Thyroid gland (tissue), 4 donors: ENCODE data around the gene AMIGO1. TPM values are rescaled to one million over a fixed set of nuclear protein-coding genes. Genes with fewer than 3 reads are reported as not detected.

Experiments used
- DNase-seq, 2 donors: peaks; one replicate each; pipeline ENCODE4 v3.0.0-alpha.2; 2019
- H3K27ac ChIP-seq, 3 donors: fragments of 200-600 bp; sonication (generic); 1 replicate in 2 of 3; 2 replicates in 1 of 3; pipeline ENCODE4 v1.5.1; 2016 to 2019; ENCODE audit warnings: mild to moderate bottlenecking in 1 of 3, moderate library complexity in 1 of 3
- H3K27me3 ChIP-seq: fragments of 200-600 bp; sonication (generic); one replicate; pipeline ENCODE4 v1.5.1; 2019
- H3K36me3 ChIP-seq, 2 donors: fragments of 200-600 bp; sonication (generic); one replicate each; pipeline ENCODE4 v1.5.1; 2016 to 2019
- H3K4me1 ChIP-seq, 2 donors: fragments of 200-600 bp; sonication (generic); one replicate each; pipeline ENCODE4 v1.5.1; 2017 to 2019
- H3K4me3 ChIP-seq, 3 donors: fragments of 200-600 bp; sonication (generic); replicated peaks in 1 of 3; 1 replicate in 2 of 3; 2 replicates in 1 of 3; pipeline ENCODE4 v1.5.1; 2016; ENCODE audit warnings: mild to moderate bottlenecking in 1 of 3
- H3K9me3 ChIP-seq: fragments of 200-600 bp; sonication (generic); one replicate; pipeline ENCODE4 v1.5.1; 2017
- POLR2A ChIP-seq, 2 donors: fragments of 450-650 bp; IDR thresholded peaks; one replicate each; pipeline ENCODE4 v1.6.1; 2017; ENCODE audit warnings: antibody characterized with exemption in 2 of 2, mild to moderate bottlenecking in 2 of 2, moderate library complexity in 1 of 2
- WGBS, 2 donors: methylation state at CpG; one replicate each; pipeline ENCODE4 v1.1.5; 2017; 5-methylcytosine and 5-hydroxymethylcytosine counted together
- intact Hi-C: fragments of 100-400 bp; cut with DNase I; formaldehyde crosslinking; loops from one replicate; pipeline ENCODE4 v1.15.1; 2023
- total RNA-seq, 4 donors: library from RNA; depleted of rRNA; stranded (reverse); fragments of >200 nt; gene quantifications; one replicate each; pipeline ENCODE4 v1.2.3, GENCODE V29; 2016
- TF ChIP-seq, protein P1 (sequence below), 6 experiments: fragments of 200-600 bp in 3 of 6; fragments of 450-650 bp in 3 of 6; sonication (generic) in 3 of 6; IDR thresholded peaks; one replicate each; pipeline ENCODE4 v1.5.1; 2016 to 2019; ENCODE audit warnings: antibody characterized with exemption in 6 of 6, mild to moderate bottlenecking in 2 of 6, inconsistent platforms in 1 of 6, moderate library complexity in 1 of 6

AMIGO1 gene
- total RNA-seq, 4 donors from 2014 or later = 13.5 to 14.0 (median 13.8) TPM

DNA sequence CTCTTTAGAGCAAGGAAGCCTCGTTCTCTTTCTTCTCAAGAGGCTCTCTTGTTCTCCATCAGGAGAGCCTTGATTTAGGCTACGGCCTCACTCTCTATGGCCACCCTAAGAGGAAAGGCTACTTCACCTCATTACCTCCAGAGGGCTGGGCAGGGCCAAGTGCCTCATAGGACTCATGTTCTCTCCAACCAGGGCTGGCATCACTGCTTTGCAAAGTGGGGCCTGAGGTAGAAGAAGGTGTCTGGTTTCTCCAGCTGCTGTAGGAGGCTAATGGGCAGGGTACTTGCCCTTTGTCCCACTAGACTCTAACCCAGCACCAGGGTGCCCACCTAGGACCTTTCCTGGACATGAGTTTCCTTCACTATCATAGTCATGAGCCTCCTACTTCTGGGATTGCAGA lies 27.9 kb downstream of the AMIGO1 start:
- no peak for TF ChIP-seq POLR2A (IDR thresholded peaks at IDR 0.05)
- TF ChIP-seq, protein P1, sequence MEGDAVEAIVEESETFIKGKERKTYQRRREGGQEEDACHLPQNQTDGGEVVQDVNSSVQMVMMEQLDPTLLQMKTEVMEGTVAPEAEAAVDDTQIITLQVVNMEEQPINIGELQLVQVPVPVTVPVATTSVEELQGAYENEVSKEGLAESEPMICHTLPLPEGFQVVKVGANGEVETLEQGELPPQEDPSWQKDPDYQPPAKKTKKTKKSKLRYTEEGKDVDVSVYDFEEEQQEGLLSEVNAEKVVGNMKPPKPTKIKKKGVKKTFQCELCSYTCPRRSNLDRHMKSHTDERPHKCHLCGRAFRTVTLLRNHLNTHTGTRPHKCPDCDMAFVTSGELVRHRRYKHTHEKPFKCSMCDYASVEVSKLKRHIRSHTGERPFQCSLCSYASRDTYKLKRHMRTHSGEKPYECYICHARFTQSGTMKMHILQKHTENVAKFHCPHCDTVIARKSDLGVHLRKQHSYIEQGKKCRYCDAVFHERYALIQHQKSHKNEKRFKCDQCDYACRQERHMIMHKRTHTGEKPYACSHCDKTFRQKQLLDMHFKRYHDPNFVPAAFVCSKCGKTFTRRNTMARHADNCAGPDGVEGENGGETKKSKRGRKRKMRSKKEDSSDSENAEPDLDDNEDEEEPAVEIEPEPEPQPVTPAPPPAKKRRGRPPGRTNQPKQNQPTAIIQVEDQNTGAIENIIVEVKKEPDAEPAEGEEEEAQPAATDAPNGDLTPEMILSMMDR (IDR thresholded peaks at IDR 0.05) = no peak
- intact Hi-C loops = loop anchor here (10.0 kb wide), 1 partner anchor 227 kb away; no protein-coding TSS in a partner anchor
- no peak for DNase-seq
- Histone ChIP-seq H3K27ac (no peak overlapping the region), H3K9me3 (no peaks in the 10 kb centered on the region), H3K27me3 (no peaks in the 10 kb centered on the region), H3K4me1 (peaks cover 12 to 16% of the 10 kb centered on the region in 2 donors), H3K36me3 (no peaks in the 10 kb centered on the region), H3K4me3 (no peak overlapping the region)
- 73 to 82% methylated on average over 2 of the region's 2 CpGs for WGBS, 2 donors

DNA sequence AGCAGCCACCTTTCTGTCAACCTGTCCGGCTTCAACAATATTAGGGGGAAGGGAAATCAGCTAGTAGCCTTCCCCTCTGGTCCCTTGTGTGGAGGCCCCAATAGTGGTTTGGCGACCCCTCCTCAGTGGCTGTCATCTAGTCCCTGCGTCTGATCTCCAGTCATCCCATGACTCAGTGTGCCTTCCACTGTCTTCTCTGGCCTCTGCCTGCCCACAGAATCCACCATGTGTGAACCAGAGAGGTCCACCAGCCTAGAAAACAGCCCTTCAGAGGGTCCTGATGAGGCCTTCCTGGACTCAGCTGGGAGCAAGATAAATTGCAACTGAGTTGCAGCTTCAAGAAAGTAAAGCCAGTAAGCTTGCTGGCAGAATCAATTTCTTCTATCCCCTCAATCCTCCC lies 29.6 kb downstream of the AMIGO1 start:
- 80 to 82% methylated on average over 3 of the region's 3 CpGs for WGBS, 2 donors
- TF ChIP-seq, protein P1 (IDR thresholded peaks at IDR 0.05) = no peak
- TF ChIP-seq POLR2A (IDR thresholded peaks at IDR 0.05) = no peak

DNA sequence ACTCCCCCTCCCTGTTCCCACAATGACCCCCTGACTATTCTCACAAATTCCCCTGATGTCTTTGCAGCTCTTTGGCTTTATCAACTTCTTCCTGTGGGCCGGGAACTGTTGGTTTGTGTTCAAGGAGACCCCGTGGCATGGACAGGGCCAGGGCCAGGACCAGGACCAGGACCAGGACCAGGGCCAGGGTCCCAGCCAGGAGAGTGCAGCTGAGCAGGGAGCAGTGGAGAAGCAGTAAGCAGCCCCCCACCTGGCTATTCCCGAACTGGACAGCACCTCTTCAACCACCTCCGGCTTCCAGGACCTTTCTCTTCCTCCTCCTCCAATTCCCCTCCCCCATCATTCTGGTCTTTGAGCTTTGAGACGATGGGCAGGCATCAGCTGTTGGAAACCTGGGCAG lies 30.2 kb downstream of the AMIGO1 start:
- no peaks in the 10 kb centered on the region for H3K9me3 ChIP-seq
- TF ChIP-seq POLR2A (IDR thresholded peaks at IDR 0.05) = no peak
- TF ChIP-seq, protein P1 (IDR thresholded peaks at IDR 0.05) = no peak
- H3K4me3 ChIP-seq = no peak overlapping the region
- H3K36me3 ChIP-seq = no peaks in the 10 kb centered on the region
- 69 to 84% methylated on average over 5 of the region's 5 CpGs for WGBS, 2 donors
- intact Hi-C loops = no loop called here
- H3K27ac ChIP-seq = no peak overlapping the region
- H3K27me3 ChIP-seq = no peaks in the 10 kb centered on the region
- DNase-seq = no peak
- peaks cover 7% of the 10 kb centered on the region in 2 donors for H3K4me1 ChIP-seq

More for the DNA sequence above, 29.6 kb downstream of the AMIGO1 start:
- no peak overlapping the region for H3K4me3 ChIP-seq
- peaks cover 12% of the 10 kb centered on the region in 2 donors for H3K4me1 ChIP-seq
- intact Hi-C loops = loop anchor here (10.0 kb wide), 1 partner anchor 225 kb away; no protein-coding TSS in a partner anchor
- no peaks in the 10 kb centered on the region for H3K27me3 ChIP-seq
- DNase-seq = no peak
- no peaks in the 10 kb centered on the region for H3K36me3 ChIP-seq
- H3K27ac ChIP-seq = no peak overlapping the region
- no peaks in the 10 kb centered on the region for H3K9me3 ChIP-seq

DNA sequence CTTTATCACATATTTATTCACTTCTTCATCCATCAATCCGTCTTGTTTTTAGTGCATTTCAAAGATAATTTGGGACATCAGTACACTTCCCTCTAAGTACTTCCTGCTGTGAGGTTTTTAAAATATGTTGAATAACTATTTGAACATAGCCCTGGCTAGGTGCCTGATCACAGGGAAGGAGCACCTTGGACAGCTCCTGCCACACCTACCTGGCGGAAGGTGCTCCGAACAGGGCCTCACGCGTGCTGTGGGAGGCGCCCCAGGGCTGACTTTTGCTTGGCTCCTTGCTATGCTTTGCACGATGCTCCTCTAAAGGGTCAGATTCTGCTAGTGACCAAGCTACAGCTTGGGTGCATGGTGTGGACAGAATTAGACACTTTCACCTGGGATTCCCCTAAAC lies 30.7 kb downstream of the AMIGO1 start:
- Histone ChIP-seq H3K27me3 (no peaks in the 10 kb centered on the region), H3K27ac (no peak overlapping the region), H3K4me3 (no peak overlapping the region), H3K9me3 (no peaks in the 10 kb centered on the region), H3K36me3 (no peaks in the 10 kb centered on the region), H3K4me1 (peaks cover 6 to 7% of the 10 kb centered on the region in 2 donors)
- WGBS, 2 donors = 40 to 46% methylated on average over 7 of the region's 7 CpGs
- peak in 1 of 2 donors; percentile 23 for DNase-seq
- intact Hi-C loops = no loop called here
- no peak for TF ChIP-seq POLR2A (IDR thresholded peaks at IDR 0.05)
- TF ChIP-seq, protein P1 (IDR thresholded peaks at IDR 0.05) = no peak

DNA sequence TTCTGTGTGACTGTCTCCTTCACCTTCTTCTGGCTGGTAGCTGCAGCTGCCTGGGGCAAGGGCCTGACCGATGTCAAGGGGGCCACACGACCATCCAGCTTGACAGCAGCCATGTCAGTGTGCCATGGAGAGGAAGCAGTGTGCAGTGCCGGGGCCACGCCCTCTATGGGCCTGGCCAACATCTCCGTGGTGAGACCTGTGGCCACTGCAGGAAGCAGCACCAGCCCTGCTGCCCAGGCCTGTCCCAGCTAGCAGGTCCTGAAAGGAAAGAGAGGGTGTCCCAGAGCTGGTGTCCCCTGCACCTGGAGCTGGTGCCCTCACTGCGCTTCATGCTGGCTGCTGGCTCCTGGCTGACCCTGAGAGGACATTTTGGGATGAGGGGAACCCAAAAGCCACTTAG lies 31.7 kb downstream of the AMIGO1 start:
- no peaks in the 10 kb centered on the region for H3K27me3 ChIP-seq
- no peak for DNase-seq
- peaks cover 0 to under 1% of the 10 kb centered on the region in 2 donors for H3K4me1 ChIP-seq
- H3K9me3 ChIP-seq = no peaks in the 10 kb centered on the region
- TF ChIP-seq, protein P1 (IDR thresholded peaks at IDR 0.05) = no peak
- no peak for TF ChIP-seq POLR2A (IDR thresholded peaks at IDR 0.05)
- H3K27ac ChIP-seq = no peak overlapping the region
- H3K36me3 ChIP-seq = no peaks in the 10 kb centered on the region
- H3K4me3 ChIP-seq = no peak overlapping the region
- WGBS, 2 donors = 74 to 81% methylated on average over 5 to 6 of the region's 6 CpGs
- intact Hi-C loops = no loop called here
